CD4-positive, alpha-beta T cell treated with Interleukin-21 for 1 hour (primary cell): ENCODE data around the gene FOXO6.

ENCODE experiments used
- DNase-seq: peaks from one replicate; pipeline ENCODE4 v3.0.0-alpha.2; 2020

FOXO6 gene

GRCh38 chr1:41428738-41429640 lies 67.8 kb downstream of the FOXO6 start:
- DNase-seq, result no peak

DNA sequence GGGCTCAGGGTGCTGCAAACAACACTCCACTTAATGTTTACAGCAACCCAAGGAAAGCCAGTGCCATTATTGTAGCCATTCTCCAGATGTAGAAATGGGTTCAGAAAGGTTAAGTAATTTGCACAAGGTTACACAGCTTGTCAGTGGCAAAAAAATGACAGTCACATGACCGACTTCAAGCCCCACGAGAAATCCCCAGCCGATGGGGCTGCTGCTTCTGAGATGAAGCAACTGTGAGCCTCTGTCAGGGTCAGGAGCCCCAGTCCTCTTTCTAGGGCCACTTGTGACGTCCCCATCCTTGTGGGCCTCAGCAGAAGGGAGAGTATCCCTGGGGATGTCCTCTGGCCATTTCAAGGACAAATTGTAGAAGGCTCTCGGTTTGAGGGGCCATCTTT lies 68.4 kb downstream of the FOXO6 start:
- no peak for DNase-seq

GRCh38 chr1:41430069-41430468 lies 68.8 kb downstream of the FOXO6 start:
- DNase-seq, result no peak

- no peak for DNase-seq
Observed at GRCh38 chr1:41430582-41430981, 69.3 kb downstream of the FOXO6 start.

DNA sequence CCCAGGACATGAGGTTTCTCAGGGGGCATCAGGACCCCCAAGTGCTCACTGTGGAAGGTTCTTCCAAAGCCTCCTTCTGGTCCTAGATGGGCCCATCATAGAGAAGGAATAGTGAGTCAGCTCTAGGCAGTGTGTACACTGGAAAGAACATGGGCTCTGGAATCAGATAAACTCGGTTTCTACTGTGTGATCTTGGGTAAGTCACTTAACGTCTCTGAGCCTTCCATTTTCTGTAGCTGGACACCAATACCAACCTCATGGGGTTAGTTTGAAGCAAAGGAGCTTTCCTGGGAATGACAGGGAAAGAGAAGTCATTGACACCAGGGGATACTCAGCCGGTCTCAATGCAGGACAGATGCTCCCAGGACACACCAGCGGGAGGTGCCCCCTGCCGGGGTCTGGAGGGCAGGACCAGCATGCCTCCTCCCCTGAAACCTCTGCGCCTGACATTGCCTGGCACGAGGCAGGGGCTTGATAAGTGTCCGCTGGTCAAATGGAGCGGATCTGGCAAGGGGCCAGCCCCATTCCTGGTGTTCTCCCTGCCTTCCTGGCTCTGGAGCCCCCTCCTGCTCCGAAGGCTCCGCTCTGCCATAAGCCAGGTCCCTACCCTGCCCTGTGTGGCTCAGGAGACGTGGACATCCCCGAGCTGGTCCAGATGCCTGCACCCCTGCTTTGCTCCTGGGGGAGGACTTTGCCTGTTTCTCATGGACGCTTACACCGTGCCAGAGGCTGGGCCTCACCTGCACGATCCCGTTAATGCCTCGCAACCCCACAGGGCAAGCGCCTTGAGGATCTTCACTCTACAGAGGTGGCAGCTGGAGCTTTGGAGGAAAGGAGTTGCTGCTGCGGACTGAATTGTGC lies 70.5 kb downstream of the FOXO6 start:
- no peak for DNase-seq
